HG03097 (cell line): Measurements from ENCODE around the gene UST.

Source experiments
- ATAC-seq: cut with Tn5 transposase; IDR thresholded peaks from one replicate; pipeline ENCODE4 v1.9.1; 2021; ENCODE audit not compliant: unreplicated experiment, low FRiP score

Gene UST

DNA sequence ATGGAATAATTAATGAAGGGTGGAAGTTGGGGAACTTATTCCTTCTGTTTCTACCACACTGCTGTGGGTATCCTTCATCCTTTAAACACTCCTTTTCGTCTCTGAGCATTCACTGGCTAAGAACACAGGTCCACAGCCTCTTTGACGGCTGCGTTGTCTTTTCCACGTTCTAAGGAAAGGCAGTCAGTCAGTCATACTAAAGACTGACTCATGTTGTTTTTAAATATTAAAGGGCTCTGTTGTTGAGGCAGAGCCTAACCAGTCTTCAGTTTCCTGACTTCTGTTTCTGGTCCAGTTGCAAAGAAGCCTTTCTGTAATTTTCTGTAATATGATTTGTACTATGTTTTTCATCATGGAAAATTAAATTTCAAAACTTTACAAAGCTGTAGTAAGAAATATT lies 48.0 kb downstream of the UST start:
- ATAC-seq = no peak

DNA sequence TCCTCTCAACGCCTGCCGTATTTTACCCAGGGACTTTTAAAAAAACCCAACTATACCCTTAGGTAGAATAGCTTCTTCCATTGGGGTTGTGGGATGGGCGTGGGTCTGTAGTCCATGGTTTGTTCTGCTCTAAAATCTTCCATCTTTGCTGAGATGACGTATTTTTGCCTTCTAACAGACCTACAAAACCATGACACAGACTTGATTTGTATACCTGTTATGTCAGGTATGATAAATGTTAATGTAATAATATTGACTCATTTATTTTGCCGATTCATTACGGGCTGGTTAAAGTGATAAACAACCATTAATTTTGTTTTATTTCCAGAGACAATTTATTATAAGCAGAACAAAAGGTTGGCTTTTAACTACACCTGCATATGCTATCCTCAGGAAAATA lies 48.7 kb downstream of the UST start:
- no peak for ATAC-seq

GRCh38 chr6:148799647-148800046 lies 52.8 kb downstream of the UST start:
- ATAC-seq = no peak

DNA sequence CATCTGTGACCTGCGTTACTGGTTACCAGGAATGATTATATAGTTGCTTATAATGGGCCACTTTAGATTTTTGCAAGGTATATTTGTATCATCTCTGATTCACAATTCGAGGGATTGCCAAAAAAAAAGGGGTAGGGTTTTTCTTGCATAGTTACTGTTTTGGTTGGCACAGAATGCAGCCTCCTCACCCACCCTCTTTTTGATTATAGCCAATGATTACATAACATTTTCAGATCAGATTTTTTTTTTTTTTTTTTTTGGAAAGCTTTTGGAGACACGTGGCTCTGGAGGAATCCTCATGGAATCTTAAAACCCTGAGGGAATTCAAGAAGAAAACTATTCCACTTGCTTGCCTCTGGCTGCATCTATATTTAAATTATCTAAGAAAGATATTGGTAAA lies 53.7 kb downstream of the UST start:
- no peak for ATAC-seq

DNA sequence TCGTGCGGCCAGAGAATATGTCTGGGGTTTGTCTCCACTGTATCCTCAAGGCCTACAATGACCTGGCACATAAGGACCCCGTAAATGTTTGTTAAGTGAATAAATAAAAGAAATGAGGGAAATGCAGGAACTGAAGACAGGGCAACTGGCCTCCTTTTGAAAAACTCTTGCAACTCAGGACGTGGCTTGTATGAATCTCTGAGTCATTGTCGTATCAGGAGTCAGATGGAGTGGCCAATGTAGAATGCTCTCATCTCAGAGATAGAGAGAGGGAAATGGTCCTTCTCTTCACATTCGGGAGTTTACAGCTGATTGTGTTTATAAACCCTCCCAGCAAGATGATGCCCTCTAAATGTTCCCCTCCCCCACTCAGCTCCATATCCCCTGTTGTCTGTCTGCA lies 57.1 kb downstream of the UST start:
- ATAC-seq = no peak

- ATAC-seq = no peak
These were observed 58.9 kb downstream of the UST start for GRCh38 chr6:148805777-148806176.

DNA sequence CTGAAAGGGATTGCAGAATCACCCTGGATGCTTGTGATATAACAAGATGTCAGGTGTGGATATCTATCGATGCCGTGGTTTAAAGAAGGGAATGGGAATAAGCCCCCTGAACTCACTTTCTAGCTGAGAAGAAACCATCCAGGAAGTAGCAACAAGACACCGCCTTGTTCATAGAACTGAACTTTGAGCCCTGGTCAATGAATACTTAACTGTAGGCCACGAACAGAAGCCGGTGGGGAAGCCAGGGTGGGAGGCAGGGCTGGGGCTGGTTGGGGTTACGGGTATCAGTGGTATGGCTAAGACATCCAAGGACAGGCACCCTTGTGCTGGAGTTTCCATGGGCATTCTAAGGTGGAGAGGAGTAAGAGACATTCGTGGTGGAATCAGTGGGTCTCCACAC lies 61.0 kb downstream of the UST start:
- ATAC-seq = no peak

DNA sequence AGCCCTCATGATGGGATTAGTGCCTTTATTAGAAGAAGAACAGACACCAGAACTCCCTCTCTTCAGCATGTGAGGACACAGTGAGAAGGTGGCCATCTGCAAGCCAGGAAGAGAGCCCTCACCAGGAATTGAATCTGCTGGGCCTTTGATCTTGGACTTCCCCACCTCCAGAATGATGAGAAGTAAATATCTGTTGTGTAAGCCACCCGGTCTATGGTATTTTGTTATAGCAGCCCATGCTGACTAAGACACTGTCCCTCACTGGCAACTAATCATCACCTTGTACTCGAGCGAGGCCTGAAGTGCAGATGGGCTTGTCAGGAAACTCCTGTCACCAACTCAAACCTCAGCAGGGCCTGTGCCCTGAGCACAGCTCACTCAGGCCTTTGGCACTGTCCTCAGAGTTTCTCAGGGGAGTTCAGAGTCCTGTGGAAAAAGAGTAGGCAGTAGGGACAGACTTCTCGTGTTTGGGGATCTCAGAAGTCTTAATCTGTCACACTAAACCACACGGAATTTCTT lies 62.0 kb downstream of the UST start:
- ATAC-seq = no peak

- ATAC-seq = no peak
These were observed 64.6 kb downstream of the UST start for GRCh38 chr6:148811459-148811858.

DNA sequence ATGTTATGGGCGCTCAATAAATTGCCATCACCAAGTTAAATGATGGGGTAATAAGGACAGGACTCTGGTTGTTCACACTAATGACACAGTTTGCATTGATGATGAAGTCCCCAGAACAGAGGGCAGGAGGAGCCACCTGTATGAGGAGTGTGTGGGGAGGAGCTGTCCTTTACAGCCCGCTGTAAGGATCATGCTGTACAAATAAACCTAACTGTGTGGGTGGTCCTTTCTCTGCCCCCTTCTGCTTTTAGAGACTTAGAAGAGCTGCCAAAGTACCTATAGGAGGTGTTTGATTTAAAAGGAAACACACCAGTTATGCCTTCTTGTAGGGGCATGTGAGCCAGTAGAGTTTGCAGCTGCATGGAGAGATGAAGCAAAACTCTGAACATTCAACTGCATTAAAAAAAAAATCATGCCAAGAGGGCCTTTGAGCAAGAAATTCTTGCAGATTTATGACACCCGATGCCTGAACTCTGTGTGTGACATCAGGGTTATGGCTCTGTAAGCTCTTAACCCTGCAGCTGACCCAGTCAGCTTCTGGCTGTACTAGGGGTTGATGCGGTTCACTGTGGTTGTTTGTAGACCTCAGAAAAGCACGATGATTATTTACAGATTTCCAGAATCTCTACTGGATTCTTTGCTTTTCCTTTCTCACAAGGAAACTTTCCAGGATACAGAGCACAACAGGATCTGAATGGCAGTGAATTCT lies 67.4 kb downstream of the UST start:
- ATAC-seq = no peak

DNA sequence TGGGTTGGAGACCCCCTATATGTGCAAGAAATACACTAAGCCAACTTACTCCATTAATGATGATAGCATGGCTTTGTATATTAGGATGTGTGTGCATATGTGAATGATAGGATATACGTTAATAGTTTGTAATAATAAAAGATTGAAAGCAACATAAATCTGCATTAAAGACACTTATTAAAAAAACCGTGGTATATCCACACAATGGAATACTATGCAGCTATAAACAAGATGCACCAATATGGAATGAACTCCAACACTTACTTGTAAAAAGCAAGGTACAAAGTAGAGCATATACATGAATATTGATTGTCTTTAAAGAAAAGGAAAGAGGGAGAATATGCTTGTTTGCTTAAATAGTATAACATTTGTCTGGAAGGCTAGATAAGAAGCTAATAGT lies 68.0 kb downstream of the UST start:
- ATAC-seq = no peak

GRCh38 chr6:148816117-148816516 lies 69.3 kb downstream of the UST start:
- no peak for ATAC-seq

- no peak for ATAC-seq
These were observed 70.9 kb downstream of the UST start for GRCh38 chr6:148817689-148818088.

- no peak for ATAC-seq
These were observed 72.2 kb downstream of the UST start for GRCh38 chr6:148818939-148819575.

DNA sequence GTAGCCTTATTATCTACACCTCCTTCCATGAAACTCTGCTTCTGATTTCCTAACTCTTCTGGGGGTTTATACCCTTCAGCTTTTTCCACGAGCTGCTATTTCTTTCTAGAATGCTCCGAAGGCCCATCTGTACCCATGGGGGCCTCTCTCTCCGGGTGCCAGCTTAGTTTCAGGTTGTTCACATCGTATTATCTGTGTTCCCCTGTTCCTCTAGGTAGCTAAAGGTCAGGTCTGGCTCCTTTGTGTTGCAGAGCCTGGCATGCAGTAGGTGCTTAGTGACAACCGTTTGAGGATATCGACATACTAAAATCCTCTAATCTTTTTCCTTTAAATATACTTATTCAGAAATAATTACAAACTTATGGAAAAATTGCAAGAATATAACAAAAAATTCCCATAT lies 73.0 kb downstream of the UST start:
- no peak for ATAC-seq

GRCh38 chr6:148822819-148823218 lies 76.0 kb downstream of the UST start:
- no peak for ATAC-seq

- ATAC-seq = no peak
These were observed 77.5 kb downstream of the UST start for GRCh38 chr6:148824291-148824690.

DNA sequence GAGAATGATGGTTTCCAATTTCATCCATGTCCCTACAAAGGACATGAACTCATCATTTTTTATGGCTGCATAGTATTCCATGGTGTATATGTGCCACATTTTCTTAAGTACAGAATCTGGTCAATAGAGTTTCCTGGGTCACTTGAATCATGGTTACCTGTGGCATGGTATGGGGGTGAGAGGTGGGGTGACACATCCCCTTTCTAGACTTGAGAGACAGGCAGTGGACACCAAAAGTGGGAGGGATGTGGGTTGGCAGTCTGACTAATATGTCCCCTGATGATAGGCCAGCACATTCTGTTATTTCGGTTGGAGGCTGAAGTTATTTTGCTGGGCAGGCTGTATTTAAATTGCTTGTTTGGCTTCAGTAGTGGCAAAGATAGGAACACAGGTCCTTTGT lies 78.1 kb downstream of the UST start:
- no peak for ATAC-seq

DNA sequence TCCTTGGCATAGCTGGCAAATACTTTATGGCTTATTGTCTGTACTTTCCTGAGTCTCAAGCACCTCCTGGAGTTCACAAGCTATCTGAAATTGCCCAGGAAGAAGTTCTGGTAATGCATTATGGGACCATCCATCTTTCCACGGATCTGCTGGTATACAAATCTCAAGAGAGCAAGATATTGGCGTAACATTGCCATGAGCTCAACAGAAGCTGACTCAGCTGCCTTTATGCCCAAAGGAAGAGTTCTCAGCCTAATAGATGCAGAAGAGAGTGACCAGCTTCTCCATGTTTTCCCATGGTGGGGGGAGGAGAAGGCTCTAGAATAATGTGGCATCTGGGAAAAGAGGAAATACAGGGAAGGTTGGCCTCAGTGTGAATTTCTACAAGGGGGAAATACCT lies 78.7 kb downstream of the UST start:
- ATAC-seq = no peak

- no peak for ATAC-seq
These were observed 80.7 kb downstream of the UST start for GRCh38 chr6:148827416-148828045.

DNA sequence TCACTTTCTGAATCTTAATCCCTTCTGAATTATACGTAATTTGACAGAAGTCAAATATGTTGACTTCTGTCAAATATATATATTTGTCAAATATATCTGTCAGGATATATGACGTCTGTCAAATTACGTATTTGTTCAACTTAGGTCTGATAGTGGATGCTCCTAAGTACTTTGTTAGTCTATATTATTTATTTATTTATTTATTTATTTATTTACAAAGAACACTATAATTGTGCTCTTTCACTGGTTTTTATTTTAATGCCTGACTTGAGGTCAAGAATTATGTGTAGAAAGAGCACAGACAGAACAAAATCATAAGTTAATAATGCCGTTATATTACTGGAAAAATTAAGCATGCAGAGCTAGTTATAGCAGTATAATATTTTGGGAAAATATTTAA lies 81.2 kb downstream of the UST start:
- no peak for ATAC-seq
